Measurements from ENCODE around the gene SKIDA1.

SKIDA1 gene

DNA sequence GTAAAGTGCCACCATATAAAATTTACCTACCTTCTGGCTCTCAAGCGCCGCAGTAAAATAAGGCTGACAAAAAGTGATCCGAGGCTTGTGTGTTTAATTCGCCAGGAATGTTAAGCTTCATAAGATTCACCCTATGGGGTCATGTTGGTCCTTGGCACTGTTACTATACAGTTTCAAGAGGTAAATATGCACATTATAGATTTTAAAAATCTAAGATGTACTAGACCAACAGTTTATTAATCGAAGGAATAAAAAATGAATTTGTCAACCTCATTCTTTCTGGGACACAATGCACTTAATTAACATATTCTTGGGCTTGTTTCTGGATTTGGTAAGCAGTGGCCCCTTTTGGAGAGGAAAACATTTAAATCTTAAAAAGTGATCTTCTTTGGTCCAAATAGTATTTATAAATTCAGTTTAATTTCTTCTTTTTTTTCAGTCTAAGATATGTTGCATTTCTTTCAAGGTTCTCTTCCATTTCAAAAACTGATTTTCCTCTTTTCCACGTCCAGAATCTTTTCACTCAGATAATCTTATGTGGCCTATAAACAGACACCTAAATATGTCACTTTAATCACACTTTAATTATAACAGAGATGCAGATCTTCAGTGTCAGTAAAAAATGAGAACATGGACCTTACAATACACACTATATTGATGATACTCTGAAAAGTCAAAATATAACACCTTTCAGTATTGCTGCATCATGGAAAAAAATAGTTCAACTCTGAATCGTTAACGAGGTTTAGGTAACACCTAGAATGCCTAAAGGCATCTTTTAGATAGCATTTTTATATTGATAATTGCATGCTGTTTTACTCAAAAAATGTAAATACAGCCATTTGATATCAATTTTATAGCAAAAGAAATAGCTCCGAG lies 3.8 kb upstream of the SKIDA1 start:
- no peak for DNase-seq (ENCODE audit: low read depth)

DNA sequence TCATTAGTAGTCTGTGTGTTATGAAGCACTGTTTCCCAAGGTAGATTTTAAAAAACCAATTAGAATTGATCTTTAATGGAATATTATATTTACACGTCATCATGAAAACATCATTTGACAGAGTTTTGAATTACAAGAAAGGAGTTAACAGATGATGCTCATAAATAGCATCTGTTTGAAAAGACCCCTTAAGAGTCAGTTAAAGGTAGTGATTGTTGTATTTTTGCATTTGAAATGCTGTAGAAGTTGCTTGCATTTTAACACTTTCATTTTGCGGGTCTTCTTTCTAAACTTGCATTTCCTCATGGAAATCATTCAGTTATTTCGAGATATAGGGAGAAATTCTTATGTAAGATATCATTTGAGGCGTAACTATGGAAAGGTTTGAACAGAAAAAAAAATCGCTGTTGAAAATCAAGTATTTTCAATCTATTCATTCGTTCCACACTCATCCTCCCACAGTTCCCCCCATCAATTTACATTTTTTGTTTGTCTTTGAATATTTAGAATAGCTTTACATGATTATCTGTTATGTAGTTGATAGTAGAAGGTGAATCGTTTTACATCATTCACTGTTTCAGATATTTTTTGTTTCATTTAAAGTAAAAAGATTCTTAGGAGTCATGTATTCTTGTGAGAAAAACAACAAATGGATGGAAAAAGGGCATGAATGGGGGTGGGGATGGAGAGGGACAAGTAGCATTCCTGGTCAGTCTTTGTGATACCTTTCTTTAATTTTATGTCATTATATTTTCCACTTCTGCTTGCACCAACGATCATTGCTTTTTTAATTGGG lies 3.0 kb upstream of the SKIDA1 start:
- DNase-seq (ENCODE audit: low read depth): no peak

DNA sequence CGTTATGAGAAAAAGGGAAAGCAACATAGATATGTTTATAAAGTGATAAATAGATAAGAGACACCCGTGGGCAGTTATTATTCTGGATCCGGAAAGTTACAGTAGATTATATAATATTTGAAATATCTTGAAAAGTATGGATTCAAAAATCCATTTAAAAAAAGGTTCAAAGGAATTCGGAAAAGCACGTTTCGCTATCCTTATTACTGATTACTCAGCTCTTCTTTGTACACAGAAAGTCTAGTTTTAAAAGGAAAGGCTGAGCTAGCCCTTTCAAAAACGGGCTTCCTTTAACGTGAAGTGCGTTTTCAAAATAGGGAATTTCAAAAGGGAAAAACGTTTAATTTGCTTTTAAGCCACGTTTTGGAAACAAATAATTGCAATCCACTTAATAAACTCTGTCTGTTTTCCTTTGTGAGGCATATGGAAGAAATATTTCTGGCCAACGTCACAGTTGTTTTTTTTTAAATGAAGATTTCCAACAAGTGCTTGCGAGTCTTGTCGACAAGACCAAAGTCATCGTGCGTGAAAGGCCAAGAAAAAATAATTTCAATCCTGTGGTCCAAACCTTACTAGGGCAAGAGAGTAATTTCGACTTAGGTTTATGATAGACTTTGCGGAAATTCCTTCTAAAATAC lies 2.2 kb upstream of the SKIDA1 start:
- DNase-seq (ENCODE audit: low read depth): peak; percentile 59

DNA sequence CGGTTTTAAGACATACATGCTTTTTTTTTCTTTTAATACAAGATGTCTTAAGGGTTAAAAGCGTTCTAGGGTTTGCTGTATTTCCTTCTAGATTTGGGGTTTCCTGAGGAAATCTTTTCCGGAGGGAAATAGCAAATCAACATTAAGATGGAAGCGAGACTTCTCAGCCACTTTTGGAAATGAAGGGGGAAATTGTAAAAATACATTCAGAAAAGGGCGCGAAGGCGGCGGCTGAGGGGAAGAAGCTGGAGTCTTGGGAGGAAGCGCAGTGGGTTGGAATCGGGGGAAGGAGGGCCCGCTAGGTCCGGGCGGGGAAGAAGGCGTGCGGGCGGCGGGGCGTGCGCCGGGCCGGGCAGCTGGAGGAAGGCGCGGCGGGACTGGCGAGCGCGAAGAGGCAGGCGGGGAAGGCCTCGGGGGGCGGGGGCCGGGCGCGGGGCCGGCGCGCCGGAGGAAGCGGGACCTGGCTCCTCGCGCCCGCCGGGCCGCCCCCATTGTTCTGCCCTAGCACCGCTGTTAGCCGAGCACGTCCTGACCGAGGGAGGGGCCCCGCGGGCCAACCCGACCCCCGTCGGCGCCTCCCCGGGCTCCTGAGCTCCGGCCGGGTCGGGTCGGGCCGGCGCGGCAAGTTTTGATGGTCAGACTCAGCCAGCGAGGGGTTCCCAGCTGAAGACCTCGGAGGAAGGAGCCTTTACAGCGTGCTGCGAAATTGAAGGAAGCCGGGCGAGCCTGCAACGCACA lies 1.5 kb upstream of the SKIDA1 start:
- DNase-seq (ENCODE audit: low read depth): peak; percentile 60

DNA sequence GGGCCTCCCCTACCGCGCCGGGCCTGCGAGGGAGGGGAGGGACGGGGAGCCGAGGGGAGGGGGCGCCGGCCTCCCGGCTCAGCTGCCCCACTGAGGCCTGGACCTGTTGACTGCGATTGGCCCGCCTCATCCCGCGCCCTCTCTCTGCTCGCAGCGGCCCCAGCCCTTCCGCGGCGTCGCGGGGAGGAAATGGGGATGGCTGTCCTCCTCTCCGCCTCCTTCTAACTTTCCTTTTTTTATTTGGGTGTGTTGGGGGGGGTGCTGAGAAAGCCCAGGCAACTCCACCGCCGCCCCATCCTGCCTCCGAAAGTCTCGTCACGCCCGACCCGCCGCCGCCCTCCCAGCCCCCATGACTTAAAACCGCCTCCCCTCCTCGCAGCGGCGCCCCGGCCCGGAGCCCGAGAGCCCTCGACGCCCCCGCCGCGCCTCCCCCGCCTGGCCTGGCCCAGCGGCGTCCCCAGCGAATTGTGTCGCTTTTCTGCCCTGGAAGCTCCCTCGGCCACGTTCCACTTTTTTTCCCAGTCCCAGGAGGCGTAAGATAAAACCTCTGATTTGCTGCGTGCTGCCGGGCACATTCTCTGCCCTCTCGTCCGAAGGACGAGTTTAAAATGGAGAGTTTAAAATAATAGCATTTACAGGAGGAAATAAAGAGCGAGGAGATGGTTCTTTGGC lies 842 bp upstream of the SKIDA1 start:
- DNase-seq (ENCODE audit: low read depth): peak; percentile 43

DNA sequence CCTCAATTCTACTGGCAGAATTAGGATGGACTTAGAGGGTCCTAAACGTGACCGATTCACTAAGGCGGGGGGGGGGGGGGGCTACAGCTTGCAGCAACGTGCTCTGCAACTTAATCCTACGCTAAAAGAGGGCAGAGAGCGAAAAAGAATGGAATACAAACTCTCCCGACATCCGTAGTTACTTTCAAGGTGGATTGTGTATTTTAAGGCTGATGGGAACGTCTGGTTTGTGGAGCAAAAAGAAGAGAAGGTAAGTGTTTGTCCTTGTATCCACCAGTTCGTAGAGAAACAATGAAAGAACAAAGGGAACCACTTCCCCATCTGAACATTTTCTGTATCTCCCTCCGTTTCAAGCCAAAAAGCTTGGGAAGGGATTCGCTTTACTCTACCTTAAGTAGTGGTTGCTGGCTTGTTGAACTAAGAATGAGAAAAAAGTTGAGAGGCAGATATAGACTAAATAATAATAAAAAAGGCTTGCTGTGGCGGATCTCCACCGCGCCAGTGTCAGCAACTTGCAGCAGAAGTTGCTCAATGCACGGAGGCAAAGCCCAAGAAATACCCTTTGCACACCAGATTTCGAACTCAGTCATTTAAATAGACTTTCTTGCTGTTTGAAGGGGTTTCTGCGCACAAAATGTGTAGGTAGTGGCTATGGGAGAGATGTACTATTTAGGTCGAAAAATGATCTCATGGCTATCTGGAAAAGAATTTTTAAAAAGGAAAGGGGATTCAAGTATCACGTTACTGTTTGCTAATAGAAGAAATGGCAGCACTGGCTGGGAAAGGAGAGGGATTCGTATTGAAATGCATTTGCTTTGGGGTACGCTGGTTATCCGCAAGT lies 736 bp downstream of the SKIDA1 start:
- DNase-seq (ENCODE audit: low read depth): peak; percentile 69

DNA sequence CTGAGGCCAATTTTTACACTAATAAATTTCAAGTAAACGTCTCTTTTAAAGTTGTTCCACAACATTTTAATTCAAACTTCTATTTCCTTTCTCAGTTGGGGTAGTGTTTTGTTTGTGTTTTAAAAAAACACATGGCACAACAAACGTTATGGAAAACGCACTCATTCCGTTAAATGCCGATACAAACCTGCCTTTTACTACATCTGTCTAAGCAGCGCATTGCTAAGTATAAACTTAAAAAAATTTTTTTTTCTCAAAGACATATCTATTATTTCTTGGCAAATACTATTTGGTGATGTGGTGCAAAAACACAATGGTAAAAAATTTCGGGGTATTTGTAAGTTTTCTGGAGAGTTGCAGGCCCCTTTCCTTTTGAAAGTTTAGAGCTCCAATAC lies 1.4 kb downstream of the SKIDA1 start:
- DNase-seq (ENCODE audit: low read depth): no peak

DNA sequence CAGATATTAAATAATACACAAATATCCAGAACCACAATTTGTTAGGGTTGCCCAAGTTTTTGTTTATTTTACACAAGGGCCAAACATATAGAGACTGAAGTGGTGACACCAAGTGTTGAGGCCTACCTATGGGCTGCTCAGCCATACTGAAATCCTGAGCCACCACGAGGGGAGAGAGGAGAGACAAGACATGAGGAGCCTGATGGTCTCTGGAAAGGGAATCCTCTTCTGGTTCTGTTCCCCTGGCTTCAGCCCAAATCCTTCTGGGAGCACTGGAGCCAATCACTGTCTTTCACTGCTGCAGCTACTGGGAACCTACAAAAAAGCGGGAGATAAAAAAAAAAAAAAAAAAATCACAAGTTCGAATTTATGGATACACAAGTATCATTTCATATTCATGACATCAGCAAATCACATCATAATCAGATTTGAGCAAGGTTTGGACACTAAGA lies 1.9 kb downstream of the SKIDA1 start:
- DNase-seq (ENCODE audit: low read depth): no peak

DNA sequence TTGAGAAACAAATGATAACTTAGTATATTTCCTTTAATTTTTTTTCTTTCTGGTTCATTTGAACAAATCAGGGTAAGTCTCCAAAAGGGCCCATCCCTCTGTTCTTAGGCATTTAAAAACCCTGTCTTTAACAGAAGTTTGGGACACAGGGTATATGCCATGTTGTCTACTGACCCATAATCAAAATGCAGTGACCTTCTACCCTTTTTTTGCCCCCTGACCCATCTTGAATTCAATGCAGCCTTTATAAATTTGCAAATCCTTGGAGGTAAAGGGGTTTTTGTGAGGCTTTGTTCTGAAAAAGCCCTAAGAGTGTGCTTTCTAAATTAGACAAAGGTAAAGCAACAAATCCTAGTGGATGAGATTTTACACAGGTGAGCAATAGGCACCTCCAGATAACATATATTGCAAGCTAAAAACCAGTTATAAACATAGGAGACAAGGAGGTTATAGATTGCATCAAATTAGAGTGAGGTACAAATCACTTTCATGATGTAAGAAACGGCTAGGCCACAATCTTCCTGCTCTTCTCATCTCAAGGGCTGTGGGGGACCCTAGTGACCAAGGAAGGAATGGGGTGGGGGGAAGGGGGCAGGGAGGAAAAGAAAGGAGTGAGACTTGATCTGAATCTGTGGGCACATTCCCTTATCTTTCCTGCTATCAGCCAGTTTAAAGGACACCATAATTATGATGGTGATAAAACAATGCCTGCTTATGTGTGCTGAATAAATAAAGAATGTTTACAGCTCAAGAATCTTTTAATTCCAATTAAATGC lies 2.7 kb downstream of the SKIDA1 start:
- no peak for DNase-seq (ENCODE audit: low read depth)

DNA sequence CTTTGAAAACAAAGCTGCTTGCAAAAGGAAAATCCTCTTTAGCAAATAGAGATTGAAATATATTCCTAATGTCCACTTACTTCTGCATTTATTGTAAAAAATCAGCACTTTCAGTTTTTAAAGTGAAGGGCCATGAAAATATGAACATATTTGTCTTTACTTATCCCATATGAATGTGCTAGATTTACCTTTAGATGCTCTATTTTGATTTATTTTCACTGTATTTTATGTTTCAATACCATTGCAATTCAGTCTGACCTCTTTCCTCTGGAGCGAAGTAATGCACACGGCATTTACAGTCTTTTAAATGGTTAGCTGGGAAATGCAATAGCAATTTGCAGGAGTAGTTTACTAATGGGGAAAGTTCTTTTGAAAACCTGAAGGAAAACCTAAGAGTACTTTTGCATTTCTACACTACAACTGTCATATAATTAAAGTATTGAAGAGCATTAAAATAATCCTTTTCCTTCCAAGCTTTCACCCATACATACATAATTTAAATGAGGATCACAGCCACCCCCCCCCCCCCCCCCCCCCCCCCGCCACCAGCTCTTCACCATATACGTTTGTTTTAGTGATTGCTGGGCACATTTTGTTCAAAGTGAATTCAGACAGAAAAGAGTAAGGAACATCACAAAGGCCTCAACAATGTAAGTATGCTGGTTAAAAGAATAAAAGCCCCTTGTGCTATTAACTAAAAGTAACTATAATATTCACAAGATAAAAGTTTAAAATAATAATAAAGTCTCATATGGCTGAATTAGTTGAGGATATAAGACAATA lies 3.5 kb downstream of the SKIDA1 start:
- DNase-seq (ENCODE audit: low read depth): no peak

DNA sequence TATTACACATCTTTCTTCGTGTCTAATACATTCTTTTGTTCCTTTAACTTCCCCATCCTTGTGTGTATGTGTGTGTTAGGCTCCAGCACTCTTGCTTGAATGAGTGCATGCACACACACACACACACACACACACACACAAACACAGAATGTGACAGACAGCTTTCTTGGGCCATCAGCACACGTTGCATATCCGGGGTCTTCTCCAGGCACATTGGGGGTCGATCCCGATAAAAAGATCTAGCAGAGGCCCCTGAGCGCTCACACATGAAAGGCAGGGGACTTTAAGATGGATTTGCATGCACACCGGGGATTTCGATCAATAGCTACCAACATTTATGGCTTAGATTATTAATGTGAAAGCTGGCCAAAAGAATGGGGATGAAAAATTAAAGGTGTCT lies 4.5 kb downstream of the SKIDA1 start:
- no peak for DNase-seq (ENCODE audit: low read depth)

DNA sequence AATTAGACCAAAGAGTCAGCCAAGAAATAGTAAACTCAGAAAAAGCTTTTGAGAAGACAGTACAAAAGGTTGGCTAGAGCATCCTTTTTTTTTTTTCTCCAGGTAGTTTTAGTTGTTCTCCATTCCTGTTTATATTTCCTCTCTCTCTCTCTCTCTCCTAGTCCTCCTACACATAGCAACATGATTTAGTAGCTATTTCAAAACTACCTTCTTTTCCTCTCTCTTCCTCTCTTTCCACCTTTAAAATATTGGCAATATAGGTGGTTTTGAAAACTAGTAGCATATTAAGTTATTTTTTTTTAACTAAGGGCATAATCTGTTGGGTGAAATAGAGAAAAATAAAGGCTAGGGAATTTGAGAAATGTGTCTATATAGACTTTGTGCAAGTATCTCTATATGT lies 5.0 kb downstream of the SKIDA1 start:
- DNase-seq (ENCODE audit: low read depth): no peak

DNA sequence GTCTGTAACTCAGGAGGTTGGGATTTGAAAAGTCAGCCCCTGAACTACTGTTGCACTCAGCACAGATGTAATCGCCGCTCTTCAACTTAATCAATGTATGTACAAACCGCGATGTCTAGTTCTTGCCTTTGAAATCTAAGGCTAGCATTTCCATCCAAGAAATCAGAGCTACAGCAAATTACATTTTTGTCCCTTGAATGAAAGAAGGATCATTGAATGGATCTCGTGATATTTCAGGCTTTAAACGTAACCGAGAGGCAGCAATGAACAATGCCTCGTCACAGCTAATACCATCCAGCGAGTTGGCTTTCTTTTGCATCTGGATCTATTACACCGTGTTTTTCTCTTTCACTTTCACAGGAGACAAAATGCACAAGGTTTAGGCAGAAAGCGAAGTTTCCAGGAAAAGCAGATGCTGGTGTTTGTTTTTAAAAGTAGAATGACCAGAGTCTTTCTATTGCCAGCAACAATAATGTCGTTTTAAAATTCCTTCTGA lies 5.5 kb downstream of the SKIDA1 start:
- peak; percentile 76 for DNase-seq (ENCODE audit: low read depth)

DNA sequence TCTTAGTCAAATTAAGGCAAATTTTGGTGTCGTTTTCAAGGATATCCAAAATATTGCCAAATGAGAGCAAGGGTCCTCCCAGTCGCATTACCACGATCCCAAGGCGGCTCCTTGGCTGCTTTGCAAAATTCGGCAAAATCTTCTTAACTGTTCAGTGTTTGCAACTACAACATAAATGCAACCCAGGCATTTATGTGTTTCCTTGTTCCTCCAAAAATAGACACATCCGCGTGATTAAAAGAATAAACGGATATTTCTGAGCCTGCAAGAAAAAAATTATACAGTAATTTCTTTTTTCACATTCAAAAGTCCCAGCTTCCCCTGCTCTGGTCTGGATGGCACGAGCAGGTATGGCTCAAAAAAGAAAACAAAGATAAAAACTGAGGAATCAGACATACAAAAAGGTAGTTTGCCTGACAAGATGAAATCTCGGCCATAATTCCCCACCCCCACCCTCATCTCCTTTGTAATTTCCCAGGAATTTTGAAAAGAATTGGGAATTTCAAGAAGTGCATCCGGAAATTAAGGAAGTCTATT lies 6.0 kb downstream of the SKIDA1 start:
- DNase-seq (ENCODE audit: low read depth): no peak

DNA sequence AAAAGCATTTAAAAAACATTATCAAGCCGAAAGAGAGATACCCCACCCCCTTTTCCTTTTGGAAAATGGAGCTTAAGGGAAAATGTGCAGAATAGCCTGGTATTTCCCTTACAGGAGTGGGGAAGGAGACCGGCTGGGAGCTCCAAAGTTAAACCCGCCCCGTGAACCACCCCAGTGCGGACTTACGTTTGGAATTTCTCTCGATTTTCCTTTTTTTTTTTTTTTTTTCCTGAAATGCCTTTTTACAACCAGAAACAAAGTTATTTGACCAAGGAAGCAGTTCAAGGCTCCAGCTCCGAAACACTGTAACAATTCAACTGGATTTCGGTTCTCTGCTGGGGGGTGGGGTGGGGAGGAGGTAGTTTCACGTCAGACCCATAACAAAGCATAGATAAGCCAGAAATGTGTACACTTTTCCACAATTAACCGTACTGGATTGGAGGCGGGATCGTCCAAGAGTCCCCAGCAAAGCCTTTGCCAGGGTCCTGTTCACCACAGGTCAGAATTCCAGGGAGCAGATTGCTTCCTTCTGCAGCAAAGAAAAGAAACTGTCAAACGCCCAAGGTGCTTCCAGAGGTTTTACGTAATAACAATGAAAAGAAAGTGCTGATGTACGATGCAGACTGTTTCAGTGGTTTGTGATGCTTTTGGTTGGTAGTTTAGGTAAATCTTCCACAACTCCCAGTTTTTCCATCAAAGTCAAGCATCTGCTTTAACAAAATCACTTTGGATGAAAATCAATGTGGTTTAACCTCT lies 6.7 kb downstream of the SKIDA1 start:
- peak; percentile 59 for DNase-seq (ENCODE audit: low read depth)

DNA sequence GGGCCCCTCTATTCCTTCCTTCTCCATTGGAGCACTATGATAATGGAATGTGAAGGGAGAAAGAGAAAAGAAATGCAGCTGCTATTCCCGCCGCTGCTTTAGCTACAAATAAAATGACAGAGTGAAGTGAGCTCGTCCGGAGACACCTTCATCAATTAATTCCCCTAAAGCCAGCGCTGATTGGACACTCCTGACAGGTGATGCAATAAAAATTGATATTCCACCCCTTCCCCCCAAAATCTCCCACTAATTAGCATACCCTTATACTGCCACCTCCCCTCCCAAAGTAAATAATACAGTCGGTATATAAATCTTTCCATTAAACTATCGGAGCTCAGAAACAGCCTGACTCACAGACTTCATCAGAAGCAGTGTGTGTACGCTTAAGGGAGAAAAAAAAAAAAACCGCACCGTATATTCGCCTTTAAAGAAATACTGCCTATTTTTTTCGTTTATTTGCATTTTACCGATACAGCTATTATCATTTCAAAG lies 7.3 kb downstream of the SKIDA1 start:
- peak; percentile 66 for DNase-seq (ENCODE audit: low read depth)
